ENCODE results near the gene OSMR.

DNA sequence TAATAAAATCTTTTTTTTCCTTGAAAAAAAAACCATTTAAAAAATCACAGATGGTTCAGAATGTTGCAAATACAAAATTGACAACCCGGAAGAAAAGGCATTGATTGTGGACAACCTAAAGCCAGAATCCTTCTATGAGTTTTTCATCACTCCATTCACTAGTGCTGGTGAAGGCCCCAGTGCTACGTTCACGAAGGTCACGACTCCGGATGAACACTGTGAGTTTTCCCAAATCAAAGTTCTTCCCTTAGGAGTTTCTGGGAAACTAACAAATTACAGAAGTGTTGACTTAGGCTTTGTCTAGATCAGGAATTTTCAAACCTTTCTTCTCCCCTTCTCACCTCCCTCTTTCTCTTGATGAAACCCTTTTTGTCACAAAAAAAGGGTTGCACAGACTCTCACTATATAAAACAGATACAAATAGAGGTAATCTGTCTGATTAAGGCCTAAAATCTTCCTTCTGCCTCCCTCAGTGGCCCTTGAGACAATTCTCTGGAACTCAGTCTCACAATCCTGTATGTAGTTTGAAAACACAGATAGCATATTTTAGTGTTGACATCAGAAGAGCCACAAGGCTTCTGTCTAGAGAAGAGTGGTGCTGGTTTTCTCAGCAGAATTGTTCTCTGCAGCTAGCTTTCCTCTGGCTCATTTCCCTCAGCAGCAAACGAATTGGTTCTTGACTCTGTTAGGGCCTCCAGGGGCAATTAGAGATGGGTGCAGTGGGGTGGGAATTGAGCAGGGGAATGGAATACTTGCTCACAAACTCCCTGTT, 79.5 kb downstream of the OSMR start:
- TF ChIP-seq, protein P1, sequence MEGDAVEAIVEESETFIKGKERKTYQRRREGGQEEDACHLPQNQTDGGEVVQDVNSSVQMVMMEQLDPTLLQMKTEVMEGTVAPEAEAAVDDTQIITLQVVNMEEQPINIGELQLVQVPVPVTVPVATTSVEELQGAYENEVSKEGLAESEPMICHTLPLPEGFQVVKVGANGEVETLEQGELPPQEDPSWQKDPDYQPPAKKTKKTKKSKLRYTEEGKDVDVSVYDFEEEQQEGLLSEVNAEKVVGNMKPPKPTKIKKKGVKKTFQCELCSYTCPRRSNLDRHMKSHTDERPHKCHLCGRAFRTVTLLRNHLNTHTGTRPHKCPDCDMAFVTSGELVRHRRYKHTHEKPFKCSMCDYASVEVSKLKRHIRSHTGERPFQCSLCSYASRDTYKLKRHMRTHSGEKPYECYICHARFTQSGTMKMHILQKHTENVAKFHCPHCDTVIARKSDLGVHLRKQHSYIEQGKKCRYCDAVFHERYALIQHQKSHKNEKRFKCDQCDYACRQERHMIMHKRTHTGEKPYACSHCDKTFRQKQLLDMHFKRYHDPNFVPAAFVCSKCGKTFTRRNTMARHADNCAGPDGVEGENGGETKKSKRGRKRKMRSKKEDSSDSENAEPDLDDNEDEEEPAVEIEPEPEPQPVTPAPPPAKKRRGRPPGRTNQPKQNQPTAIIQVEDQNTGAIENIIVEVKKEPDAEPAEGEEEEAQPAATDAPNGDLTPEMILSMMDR (IDR thresholded peaks at IDR 0.05), result no peak
- no peak for TF ChIP-seq POLR2A (IDR thresholded peaks at IDR 0.05)
